Endothelial cell of umbilical vein (primary cell): ENCODE data around the gene CAPN5. TPM values are rescaled to one million over a fixed set of nuclear protein-coding genes. Genes with fewer than 3 reads are reported as not detected.

ENCODE experiments used
- BruUV-seq: library from RNA; stranded (reverse); fragments of 400-500 nt; replicated peaks from 2 replicates; lab custom pipeline; 2021; lab: Mats Ljungman, UMichigan
- CTCF ChIA-PET: fragments of 300-600, 350-600 bp; sonication (Branson Sonifier 250); formaldehyde crosslinking; loops from one replicate; lab custom pipeline; 2021; ENCODE audit warnings: antibody characterized with exemption, inconsistent platforms; lab: Charles Lee
- POLR2A ChIA-PET: fragments of 300-600, 350-600 bp; sonication (Branson Sonifier 250); formaldehyde crosslinking; loops from one replicate; lab custom pipeline; 2021; ENCODE audit warnings: antibody characterized with exemption, inconsistent platforms; lab: Charles Lee
- DNase-seq: peaks from one replicate; pipeline ENCODE4 v3.0.0-alpha.2; 2011; ENCODE audit warnings: low read depth, low spot score
- FAIRE-seq: peaks from 2 replicates; lab custom pipeline; 2011; peaks lifted over from hg19 to GRCh38; lab: Jason Lieb, UNC
- H2AFZ ChIP-seq: 2 replicates; pipeline ENCODE4 v1.6.0; 2012; ENCODE audit warnings: low read depth, low read length, control low read depth, inconsistent platforms
- H3K27ac ChIP-seq: 2 replicates; pipeline ENCODE4 v1.5.1; 2011; ENCODE audit warnings: low read depth, mild to moderate bottlenecking, control low read depth, low read length, moderate library complexity; ENCODE audit not compliant: insufficient read depth
- H3K27me3 ChIP-seq, 2 experiments: 2 replicates each; pipeline versions ENCODE4 v1.6.0 to v1.6.1; 2011; ENCODE audit warnings: low read length in 2 of 2, mixed read lengths in 1 of 2; ENCODE audit not compliant: control insufficient read depth in 2 of 2, insufficient read depth in 2 of 2
- H3K36me3 ChIP-seq, 2 experiments: 2 replicates in 1 of 2; 3 replicates in 1 of 2; pipeline ENCODE4 v1.5.1; 2011; ENCODE audit warnings: low read length in 2 of 2, mild to moderate bottlenecking in 1 of 2, moderate library complexity in 1 of 2; ENCODE audit not compliant: control insufficient read depth in 2 of 2, insufficient read depth in 2 of 2; ENCODE audit errors: extremely low read depth in 1 of 2
- H3K4me1 ChIP-seq: 3 replicates; pipeline ENCODE4 v1.5.1; 2011; ENCODE audit warnings: mild to moderate bottlenecking, low read length; ENCODE audit not compliant: control insufficient read depth, insufficient read depth; ENCODE audit errors: extremely low read depth
- H3K4me2 ChIP-seq: 2 replicates; pipeline ENCODE4 v1.6.1; 2011; ENCODE audit warnings: low read length, control low read depth, mixed read lengths; ENCODE audit not compliant: insufficient read depth
- H3K4me3 ChIP-seq, 3 experiments: fragments of 200-600 bp in 1 of 3; sonication (generic), shearing (Covaris generic) in 1 of 3; replicated peaks in 1 of 3; 2 replicates each; pipeline ENCODE4 v1.5.1; 2011 to 2016; ENCODE audit warnings: control low read depth in 3 of 3, low read length in 3 of 3, mild to moderate bottlenecking in 2 of 3, inconsistent platforms in 1 of 3, low read depth in 1 of 3, moderate library complexity in 1 of 3; ENCODE audit not compliant: insufficient read depth in 1 of 3
- H3K79me2 ChIP-seq: 2 replicates; pipeline ENCODE4 v1.6.0; 2012; ENCODE audit warnings: low read length, inconsistent platforms; ENCODE audit not compliant: control insufficient read depth, insufficient read depth
- H3K9ac ChIP-seq: replicated peaks from 2 replicates; pipeline ENCODE3; 2011; ENCODE audit warnings: low read length, control low read depth; ENCODE audit not compliant: insufficient read depth; ENCODE audit errors: extremely low read depth
- H3K9me1 ChIP-seq: replicated peaks from 3 replicates; pipeline ENCODE4 v1.6.0; 2011; ENCODE audit warnings: mild to moderate bottlenecking, low read length; ENCODE audit not compliant: control insufficient read depth, insufficient read depth; ENCODE audit errors: extremely low read depth
- H3K9me3 ChIP-seq: replicated peaks from 2 replicates; pipeline ENCODE4 v1.5.1; 2012; ENCODE audit warnings: low read length, inconsistent platforms; ENCODE audit not compliant: control insufficient read depth, insufficient read depth
- H4K20me1 ChIP-seq: replicated peaks from 2 replicates; pipeline ENCODE3; 2011; ENCODE audit warnings: mild to moderate bottlenecking, low read length; ENCODE audit not compliant: control insufficient read depth, insufficient read depth; ENCODE audit errors: extremely low read depth
- EZH2 ChIP-seq: IDR thresholded peaks from 2 replicates; pipeline ENCODE4 v1.6.1; 2012; ENCODE audit warnings: borderline replicate concordance, low read depth, mild to moderate bottlenecking, moderate library complexity, low read length, inconsistent platforms; ENCODE audit not compliant: severe bottlenecking
- FOS ChIP-seq: IDR thresholded peaks from 2 replicates; pipeline ENCODE4 v1.6.1; 2011; ENCODE audit warnings: mild to moderate bottlenecking, low read length, moderate library complexity, borderline replicate concordance; ENCODE audit not compliant: insufficient read depth
- GATA2 ChIP-seq: IDR thresholded peaks from 2 replicates; pipeline ENCODE4 v1.7.0; 2011; ENCODE audit warnings: low read depth, mild to moderate bottlenecking, moderate library complexity, mixed read lengths, low read length; ENCODE audit not compliant: insufficient read length, insufficient read depth
- JUN ChIP-seq: IDR thresholded peaks from 2 replicates; pipeline ENCODE4 v1.6.1; 2011; ENCODE audit warnings: borderline replicate concordance, low read depth; ENCODE audit not compliant: insufficient read length, insufficient read depth
- MYC ChIP-seq: IDR thresholded peaks from one replicate; pipeline ENCODE4 v1.6.1; 2011; ENCODE audit warnings: mild to moderate bottlenecking, low read depth, low read length
- POLR2A ChIP-seq: IDR thresholded peaks from 2 replicates; pipeline ENCODE4 v1.6.1; 2012; ENCODE audit warnings: low read depth, mild to moderate bottlenecking, control low read depth, low read length
- POLR2AphosphoS5 ChIP-seq: IDR thresholded peaks from 2 replicates; pipeline ENCODE4 v1.6.1; 2012; ENCODE audit warnings: low read depth, mild to moderate bottlenecking, control low read depth, low read length, moderate library complexity; ENCODE audit not compliant: insufficient read depth
- dilution Hi-C: fragments of 300-500 bp; cut with MboI; formaldehyde crosslinking; loops from one replicate; pipeline ENCODE4 v1.15.0; 2019; ENCODE audit warnings: low sequenced_read_pairs; ENCODE audit not compliant: extremely low pct_ligation_motif_present
- intact Hi-C: fragments of 100-400 bp; cut with micrococcal nuclease; formaldehyde crosslinking; loops from one replicate; pipeline ENCODE4 v1.10.0; 2022
- polyA plus RNA-seq, 4 experiments: library from polyadenylated mRNA; depleted of rRNA in 3 of 4; stranded (reverse) in 3 of 4; unstranded in 1 of 4; fragments of >200 nt; gene quantifications; 2 replicates each; pipeline versions ENCODE4 v1.2.1 to v1.2.3, GENCODE V29; 2011 to 2012; ENCODE audit warnings: missing spikeins in 1 of 4
- total RNA-seq: library from RNA; stranded (reverse); gene quantifications from 2 replicates; pipeline ENCODE4 v1.2.3, GENCODE V29; 2021
- TF ChIP-seq, protein P1 (sequence below): IDR thresholded peaks from 2 replicates; pipeline ENCODE4 v1.6.1; 2011; ENCODE audit not compliant: insufficient read depth, insufficient read length
- TF ChIP-seq, protein P2 (sequence below), 2 donors: IDR thresholded peaks; 1 replicate in 1 of 2; 2 replicates in 1 of 2; pipeline ENCODE4 v1.5.1; 2011; ENCODE audit warnings: low read length in 2 of 2, mild to moderate bottlenecking in 2 of 2, moderate library complexity in 2 of 2, control low read depth in 1 of 2, inconsistent platforms in 1 of 2, low read depth in 1 of 2; ENCODE audit not compliant: insufficient read depth in 1 of 2; ENCODE audit errors: extremely low read depth in 1 of 2

The CAPN5 gene
- total and polyA plus RNA-seq, 2 donors (not counting 3 experiments of a cell fraction or from before 2014, with no cell fraction given), result 15.0 to 17.0 TPM

DNA sequence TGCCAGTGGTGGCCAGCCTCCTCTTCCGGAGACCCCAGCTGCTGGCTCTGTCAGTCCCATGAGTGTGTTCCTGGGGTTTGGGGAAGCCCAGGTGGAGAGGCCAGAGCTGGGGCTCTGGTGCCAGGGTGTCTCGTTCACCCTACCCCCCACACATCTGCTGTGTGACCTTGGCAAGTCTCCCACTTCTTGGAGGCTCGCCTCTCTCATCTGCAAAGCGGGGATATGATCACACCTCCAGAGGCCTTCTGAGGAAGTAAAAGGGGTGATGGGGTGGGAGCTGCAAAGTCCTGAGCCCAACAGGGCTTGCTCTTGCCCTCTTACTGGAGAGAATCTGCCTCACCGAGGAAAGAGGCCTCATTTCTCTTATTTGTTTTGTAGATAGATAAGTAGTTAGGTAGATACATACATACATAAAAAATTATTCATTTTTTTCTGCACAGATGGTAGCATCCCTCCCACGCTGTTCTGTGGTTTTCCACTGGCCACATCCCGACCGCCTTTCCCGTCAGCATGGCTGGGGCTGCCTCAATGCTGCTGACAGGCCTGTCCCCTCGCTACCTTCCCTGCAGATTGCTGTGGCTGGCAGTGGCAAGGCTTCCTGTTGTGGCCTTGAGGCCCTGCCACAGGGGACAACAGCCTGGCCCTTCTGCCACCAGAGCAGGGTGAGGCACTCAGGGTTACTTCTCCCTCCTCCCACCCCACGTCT lies 85.2 kb downstream of the CAPN5 start:
- TF ChIP-seq, protein P1, sequence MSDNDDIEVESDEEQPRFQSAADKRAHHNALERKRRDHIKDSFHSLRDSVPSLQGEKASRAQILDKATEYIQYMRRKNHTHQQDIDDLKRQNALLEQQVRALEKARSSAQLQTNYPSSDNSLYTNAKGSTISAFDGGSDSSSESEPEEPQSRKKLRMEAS, result no peak
- TF ChIP-seq POLR2A (no peak), GATA2 (no peak), FOS (no peak), POLR2AphosphoS5 (no peak), MYC (no peak), EZH2 (no peak), JUN (no peak)
- TF ChIP-seq, protein P2, sequence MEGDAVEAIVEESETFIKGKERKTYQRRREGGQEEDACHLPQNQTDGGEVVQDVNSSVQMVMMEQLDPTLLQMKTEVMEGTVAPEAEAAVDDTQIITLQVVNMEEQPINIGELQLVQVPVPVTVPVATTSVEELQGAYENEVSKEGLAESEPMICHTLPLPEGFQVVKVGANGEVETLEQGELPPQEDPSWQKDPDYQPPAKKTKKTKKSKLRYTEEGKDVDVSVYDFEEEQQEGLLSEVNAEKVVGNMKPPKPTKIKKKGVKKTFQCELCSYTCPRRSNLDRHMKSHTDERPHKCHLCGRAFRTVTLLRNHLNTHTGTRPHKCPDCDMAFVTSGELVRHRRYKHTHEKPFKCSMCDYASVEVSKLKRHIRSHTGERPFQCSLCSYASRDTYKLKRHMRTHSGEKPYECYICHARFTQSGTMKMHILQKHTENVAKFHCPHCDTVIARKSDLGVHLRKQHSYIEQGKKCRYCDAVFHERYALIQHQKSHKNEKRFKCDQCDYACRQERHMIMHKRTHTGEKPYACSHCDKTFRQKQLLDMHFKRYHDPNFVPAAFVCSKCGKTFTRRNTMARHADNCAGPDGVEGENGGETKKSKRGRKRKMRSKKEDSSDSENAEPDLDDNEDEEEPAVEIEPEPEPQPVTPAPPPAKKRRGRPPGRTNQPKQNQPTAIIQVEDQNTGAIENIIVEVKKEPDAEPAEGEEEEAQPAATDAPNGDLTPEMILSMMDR (IDR thresholded peaks at IDR 0.05; ENCODE audit: extremely low read depth in 1 of 2, insufficient read depth in 1 of 2, low read depth in 1 of 2, low read length in 2 of 2), result no peak
- Histone ChIP-seq H3K27ac (no peak overlapping the region), H3K9me3 (no peaks in the 10 kb centered on the region), H3K27me3 (peaks cover 0 to 5% of the 10 kb centered on the region in 2 experiments), H3K79me2 (no peaks in the 10 kb centered on the region), H3K36me3 (no peaks in the 10 kb centered on the region), H3K4me3 (no peak overlapping the region), H3K9ac (no peak overlapping the region), H3K4me1 (no peaks in the 10 kb centered on the region), H4K20me1 (no peaks in the 10 kb centered on the region), H2AFZ (no peak overlapping the region), H3K9me1 (no peaks in the 10 kb centered on the region), H3K4me2 (no peak overlapping the region)
- POLR2A ChIA-PET, result no interaction called here
- FAIRE-seq, result no peak
- dilution Hi-C loops (no loop called here), intact Hi-C loops (no loop called here)
- no peak for DNase-seq
- no TSS peak for BruUV-seq
- CTCF ChIA-PET, result no interaction called here
